HG03521 (cell line): ENCODE results near the gene OR52M1.

Experiments
- ATAC-seq: cut with Tn5 transposase; IDR thresholded peaks from one replicate; pipeline ENCODE4 v1.9.1; 2021; ENCODE audit warnings: mild to moderate bottlenecking, moderate library complexity; ENCODE audit not compliant: unreplicated experiment

The OR52M1 gene

GRCh38 chr11:4565371-4565770 lies 20.4 kb downstream of the OR52M1 start:
- ATAC-seq, result no peak

- no peak for ATAC-seq
These were observed 24.1 kb downstream of the OR52M1 start for GRCh38 chr11:4569075-4569474.

- ATAC-seq, result no peak
These were observed 31.9 kb downstream of the OR52M1 start for GRCh38 chr11:4576880-4577279.

- ATAC-seq, result no peak
These were observed 32.8 kb downstream of the OR52M1 start for GRCh38 chr11:4577761-4578160.

DNA sequence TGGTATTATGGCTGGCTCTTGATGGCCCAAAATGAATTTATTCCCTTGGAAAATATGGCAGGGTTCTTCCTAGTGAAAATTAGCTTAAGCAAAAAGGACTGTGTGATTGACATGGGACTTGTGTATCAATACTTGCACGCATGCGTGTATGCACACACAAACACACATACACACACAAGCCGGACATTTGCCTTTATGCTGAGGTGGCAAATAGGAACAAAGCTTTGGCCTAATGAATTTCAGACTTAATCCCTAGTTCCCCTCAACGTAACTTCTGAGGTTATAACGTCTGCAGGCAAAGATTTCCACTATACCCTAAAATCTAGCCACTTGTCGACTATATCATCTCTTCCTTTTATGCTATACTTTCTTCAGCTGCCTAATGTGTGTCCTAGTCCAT lies 33.6 kb downstream of the OR52M1 start:
- ATAC-seq, result no peak

DNA sequence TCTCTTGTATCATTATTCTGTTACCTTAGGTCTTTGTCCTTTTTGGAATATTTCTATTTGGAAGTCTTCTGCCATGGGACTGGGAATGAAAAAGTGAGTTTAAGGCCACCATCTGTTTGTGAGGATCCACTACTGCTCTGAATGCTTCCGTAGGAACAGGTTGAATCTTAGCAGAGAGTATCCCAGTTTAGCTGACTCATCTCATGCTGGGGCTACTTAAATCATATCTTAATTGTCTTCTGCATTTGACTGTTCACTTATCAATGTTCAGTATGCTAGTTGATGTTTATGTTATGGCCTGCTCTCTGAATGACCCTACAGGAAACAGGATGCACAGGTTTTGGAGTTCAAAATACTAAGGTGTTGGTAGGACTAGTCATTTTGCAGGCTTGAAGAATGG lies 35.1 kb downstream of the OR52M1 start:
- no peak for ATAC-seq

DNA sequence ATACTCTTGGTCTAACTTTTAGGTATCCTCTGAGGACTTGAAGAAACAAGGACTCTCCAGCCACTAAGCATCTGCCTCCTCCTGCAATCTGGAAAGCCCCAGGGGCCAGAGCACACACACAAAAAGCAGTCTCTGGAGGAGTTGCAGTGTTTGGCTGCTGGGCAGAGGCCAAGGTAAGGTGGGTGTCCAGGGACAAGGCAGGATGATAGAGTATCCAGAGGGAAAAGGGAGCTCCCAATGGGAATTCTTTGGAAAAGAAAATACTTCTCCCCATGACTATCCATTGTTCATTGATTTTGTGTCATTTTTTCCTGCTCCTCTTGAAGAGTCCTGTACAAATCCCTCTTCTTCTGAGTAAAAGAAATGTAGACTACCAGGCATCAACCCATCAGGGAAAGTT lies 36.5 kb downstream of the OR52M1 start, which contains the start of gene OR52I2:
OR52I2 (plus strand) TSS at position 301 of the 400 bp plus-strand sequence.
- no peak for ATAC-seq

DNA sequence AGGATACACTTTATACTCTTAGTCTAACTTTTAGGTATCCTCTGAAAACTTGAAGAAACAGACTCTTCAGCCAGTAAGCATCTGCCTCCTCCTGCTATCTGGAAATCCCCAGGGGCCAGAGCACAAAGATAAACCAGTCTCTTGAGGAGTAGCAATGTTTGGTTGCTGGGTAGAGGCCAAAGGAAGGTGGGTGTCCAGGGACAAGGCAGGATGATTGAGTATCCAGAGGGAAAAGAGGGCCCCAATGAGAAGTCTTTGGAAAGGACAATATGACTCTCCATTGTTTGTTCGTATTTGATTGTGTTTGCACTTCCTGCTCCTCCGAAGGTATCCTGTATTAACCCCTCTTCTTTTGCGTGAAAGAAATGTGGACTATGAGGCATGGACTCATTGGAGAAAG lies 44.0 kb downstream of the OR52M1 start:
- ATAC-seq, result no peak

DNA sequence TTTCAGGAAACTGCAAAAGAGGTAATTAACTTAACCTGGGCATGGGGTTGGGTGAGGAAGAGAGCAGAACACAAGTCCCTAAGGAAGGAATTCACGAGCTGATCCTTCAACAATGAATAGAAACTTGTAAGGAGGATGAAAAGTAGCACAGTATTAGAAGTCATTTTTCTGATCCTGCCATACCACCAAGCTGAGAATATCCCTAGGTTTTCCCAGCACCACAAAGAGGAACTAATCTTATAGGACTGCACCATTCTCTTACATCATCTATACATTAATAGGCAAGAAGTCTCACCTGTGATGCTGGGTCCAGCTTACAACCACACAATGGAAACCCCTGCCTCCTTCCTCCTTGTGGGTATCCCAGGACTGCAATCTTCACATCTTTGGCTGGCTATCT lies 48.7 kb downstream of the OR52M1 start, which contains the start of gene OR52I1:
OR52I1 (plus strand) TSS at position 301 of the 400 bp plus-strand sequence; CDS start at position 301, 0 bp downstream.
- ATAC-seq, result no peak
